Measurements from ENCODE around the gene SYNPR.
A peak's percentile ranks its signal among the peaks of the same experiment; 100 is the strongest.
"Not testable (repeated sequence)": the region's sequence is repeated elsewhere in the genome, so short reads cannot be mapped to it uniquely, and the experiment has no call there.

SYNPR gene

GRCh38 chr3:63644212-63644797 lies 366.2 kb downstream of the SYNPR start:
- DNase-seq = no peak

GRCh38 chr3:63644928-63645781 lies 367.0 kb downstream of the SYNPR start:
- DNase-seq = not testable (repeated sequence)

DNA sequence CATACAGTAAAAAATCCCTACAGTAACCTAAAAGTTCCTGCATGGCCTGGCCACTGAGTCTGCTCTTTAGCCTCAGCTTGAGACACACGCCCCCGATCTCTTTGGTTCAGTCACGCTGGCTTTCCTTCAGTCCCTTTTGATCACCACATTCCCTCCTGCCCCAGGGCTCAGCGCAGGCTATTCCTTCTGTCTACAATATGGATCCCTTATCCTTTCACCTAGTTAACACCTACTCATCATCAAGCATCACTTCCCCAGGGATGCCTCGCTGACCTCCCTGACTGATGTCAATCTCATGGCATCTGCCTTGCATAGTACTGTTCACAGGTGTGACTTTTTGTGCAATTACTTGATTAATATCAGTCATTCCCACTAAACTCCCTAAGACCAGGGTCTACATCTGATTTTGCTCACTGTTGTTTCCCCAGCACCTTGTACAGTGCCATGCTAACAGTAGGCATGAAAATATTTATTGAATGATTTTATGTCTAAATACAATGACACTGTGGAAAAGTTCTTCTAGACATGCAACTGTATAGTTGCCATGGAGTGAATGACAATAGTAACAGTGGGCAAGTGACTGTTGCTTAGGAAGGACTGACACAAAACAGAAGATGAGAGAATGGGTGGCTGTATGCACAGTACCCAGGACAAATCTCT lies 374.1 kb downstream of the SYNPR start, which contains the start of gene SNTN:
TSS of gene SNTN (plus strand) at position 610 of the 660 bp plus-strand sequence. CDS start at position 623, 13 bp downstream.
- DNase-seq = no peak

- peak; percentile 71 for DNase-seq
Observed at GRCh38 chr3:63654211-63654610, 376.1 kb downstream of the SYNPR start.

DNA sequence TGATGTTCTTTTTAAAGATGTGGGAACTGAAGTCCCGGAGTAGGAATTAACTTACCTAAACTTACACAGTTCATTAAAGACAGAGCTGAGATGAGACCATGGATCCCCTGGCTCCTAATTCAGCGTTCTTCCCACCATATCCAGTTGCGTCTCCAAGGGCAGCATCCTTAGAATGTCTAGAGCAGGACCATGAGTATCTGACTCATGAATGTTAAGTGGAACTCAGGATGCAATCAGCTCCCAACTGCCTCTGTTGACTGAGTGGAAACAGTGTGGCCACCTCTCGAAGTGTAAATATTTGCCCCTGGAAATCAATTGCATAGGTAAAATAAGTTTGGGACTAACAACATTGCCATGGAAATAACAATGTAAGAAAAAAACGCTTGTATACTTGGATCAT lies 376.8 kb downstream of the SYNPR start:
- DNase-seq = peak; percentile 50

DNA sequence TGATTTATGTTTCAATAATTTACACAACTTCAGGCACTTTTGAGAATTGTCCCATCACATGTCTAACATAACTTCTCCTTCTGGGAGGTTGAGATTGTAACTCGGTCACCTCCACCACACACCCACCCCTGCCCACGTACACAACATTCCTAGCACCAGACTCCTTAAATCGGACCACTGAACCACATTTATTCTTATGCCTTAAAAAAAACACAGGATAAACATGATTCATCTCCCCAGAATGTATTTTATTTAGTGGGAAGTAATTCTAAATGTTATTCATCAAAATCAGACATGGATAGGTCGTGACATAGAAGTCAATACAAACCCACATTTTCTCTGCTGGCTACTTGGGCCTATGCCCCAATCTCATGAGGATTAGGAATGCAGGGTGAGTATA lies 377.4 kb downstream of the SYNPR start:
- DNase-seq = peak; percentile 97

DNA sequence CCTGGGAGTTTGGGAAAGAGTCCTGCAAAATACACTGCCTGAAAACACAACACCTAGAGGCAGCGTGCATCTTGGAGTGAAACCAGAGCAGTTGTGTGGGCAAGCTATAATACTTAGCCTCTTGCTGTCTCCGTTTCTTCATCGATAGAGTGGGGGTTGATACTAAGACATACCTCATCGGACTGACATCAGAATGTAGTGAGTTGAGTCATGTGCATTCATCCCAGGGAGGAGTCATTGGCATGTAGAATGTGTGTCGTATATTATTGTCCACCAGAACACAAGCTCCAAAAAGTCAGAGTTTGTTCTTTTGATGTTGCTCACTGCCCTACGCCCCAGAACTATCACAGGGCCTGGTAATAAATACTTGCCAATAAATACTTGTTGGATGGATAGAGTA lies 378.7 kb downstream of the SYNPR start:
- DNase-seq = peak; percentile 93

DNA sequence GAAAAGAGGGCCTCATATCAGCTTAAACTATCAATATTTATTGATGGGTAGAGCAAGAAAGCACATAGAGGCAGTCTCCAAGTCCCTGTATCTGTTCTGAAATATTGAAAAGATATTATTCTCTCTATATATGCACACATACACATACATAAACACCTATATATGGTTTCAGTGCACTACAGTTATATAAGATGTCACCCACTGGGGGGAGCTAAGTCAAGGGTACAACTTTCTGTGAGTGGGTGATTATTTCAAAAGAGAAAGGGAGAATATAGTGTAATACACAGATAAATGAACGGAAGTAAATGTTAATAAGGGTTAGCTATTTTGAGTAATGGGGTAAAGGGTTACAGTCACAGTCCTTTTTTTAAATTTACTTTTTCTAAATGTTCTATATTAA lies 383.1 kb downstream of the SYNPR start:
- DNase-seq = peak; percentile 39

GRCh38 chr3:63662011-63662410 lies 383.9 kb downstream of the SYNPR start:
- no peak for DNase-seq

DNA sequence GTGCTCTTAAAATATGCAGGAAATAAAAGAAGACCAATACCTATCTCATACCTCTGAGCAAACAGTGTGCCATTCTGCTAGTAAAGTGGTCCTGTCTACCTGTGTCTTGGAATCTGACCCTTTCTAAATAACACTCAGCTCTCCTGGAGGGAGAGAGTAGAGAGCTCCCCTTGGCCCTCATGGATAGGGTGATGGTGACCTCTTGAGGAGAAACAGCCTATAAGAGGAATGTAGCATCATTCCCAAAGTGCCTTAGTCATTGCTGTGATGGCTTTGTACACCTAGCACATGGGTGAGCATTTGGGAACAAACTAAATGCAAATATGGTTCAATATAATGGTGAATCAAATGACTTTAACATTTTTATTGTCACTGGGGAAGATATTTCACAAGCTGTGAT lies 384.4 kb downstream of the SYNPR start:
- peak; percentile 34 for DNase-seq

All from fibroblast of skin of right biceps (primary cell).